HepG2 (cell line): Measurements from ENCODE around the gene NDUFB10. TPM values are rescaled to one million over a fixed set of nuclear protein-coding genes. Genes with fewer than 3 reads are reported as not detected.

Source experiments
- HMG20B ChIP-seq: conservative IDR thresholded peaks from 2 replicates; pipeline ENCODE4 v1.6.1; 2016; ENCODE audit warnings: missing genetic modification reagents, missing compliant biosample characterization
- MAFF ChIP-seq: IDR thresholded peaks from 2 replicates; pipeline ENCODE4 v1.6.1; 2011; ENCODE audit warnings: low read depth, low read length, improper control_type of control experiment
- NFRKB ChIP-seq: fragments of 450-650 bp; IDR thresholded peaks from 2 replicates; pipeline ENCODE4 v1.6.1; 2017
- TAF1 ChIP-seq: sonication (generic); formaldehyde crosslinking; IDR thresholded peaks from 2 replicates; pipeline ENCODE4 v1.4.0; 2020; ENCODE audit warnings: missing genetic modification reagents
- TP53 ChIP-seq: sonication (generic); formaldehyde crosslinking; conservative IDR thresholded peaks from 2 replicates; pipeline ENCODE4 v1.4.0; 2020; ENCODE audit warnings: missing genetic modification reagents
- U2AF1 ChIP-seq: fragments of 200-400 bp; formaldehyde crosslinking; optimal IDR thresholded peaks from 2 replicates; pipeline ENCODE3; 2017; ENCODE audit warnings: mild to moderate bottlenecking, low read depth, low read length
- ZBTB38 ChIP-seq: sonication (generic); formaldehyde crosslinking; IDR thresholded peaks from 2 replicates; pipeline ENCODE4 v1.5.1; 2020; ENCODE audit warnings: mild to moderate bottlenecking, missing genetic modification reagents
- ZNF563 ChIP-seq: sonication (generic); formaldehyde crosslinking; IDR thresholded peaks from 2 replicates; pipeline ENCODE4 v1.8.0; 2022; ENCODE audit warnings: mild to moderate bottlenecking, moderate library complexity, missing genetic modification reagents
- ZNF616 ChIP-seq: sonication (generic); formaldehyde crosslinking; IDR thresholded peaks from 2 replicates; pipeline ENCODE4 v1.5.0; 2020; ENCODE audit warnings: low read depth, mild to moderate bottlenecking, missing genetic modification reagents
- polyA plus RNA-seq, 8 experiments: library from polyadenylated mRNA; depleted of rRNA in 3 of 8; stranded (reverse) in 7 of 8; unstranded in 1 of 8; fragments of >200 nt; fragmentation: Illumina TruSeq in 4 of 8; extraction: Trizol in 4 of 8; gene quantifications; 2 replicates each; pipeline versions ENCODE4 v1.2.1 to v1.2.3, GENCODE V29; 2011 to 2016; ENCODE audit warnings: low read depth in 4 of 8, missing spikeins in 1 of 8, mixed read lengths in 1 of 8; ENCODE audit not compliant: insufficient read depth in 1 of 8
- total RNA-seq, 5 experiments: library from RNA; depleted of rRNA; stranded (reverse); fragments of >200 nt; fragmentation: Illumina TruSeq; extraction: Trizol; gene quantifications; 2 replicates each; pipeline ENCODE4 v1.2.3, GENCODE V29; 2016; ENCODE audit warnings: low read depth in 1 of 5
- TF ChIP-seq, protein P1 (sequence below): sonication (generic); formaldehyde crosslinking; conservative IDR thresholded peaks from 2 replicates; pipeline ENCODE4 v1.5.0; 2020; ENCODE audit warnings: missing genetic modification reagents
- TF ChIP-seq, protein P2 (sequence below): sonication (generic); formaldehyde crosslinking; IDR thresholded peaks from 2 replicates; pipeline ENCODE4 v1.4.0; 2020; ENCODE audit warnings: missing genetic modification reagents
- TF ChIP-seq, protein P3 (sequence below): sonication (generic); formaldehyde crosslinking; IDR thresholded peaks from 2 replicates; pipeline ENCODE4 v1.4.0; 2020; ENCODE audit warnings: mild to moderate bottlenecking, missing genetic modification reagents
- TF ChIP-seq, protein P4 (sequence below): sonication (generic); formaldehyde crosslinking; IDR thresholded peaks from 2 replicates; pipeline ENCODE4 v1.5.0; 2020; ENCODE audit warnings: missing genetic modification reagents
- TF ChIP-seq, protein P5 (sequence below): sonication (generic); formaldehyde crosslinking; IDR thresholded peaks from 2 replicates; pipeline ENCODE4 v1.4.0; 2020; ENCODE audit warnings: mild to moderate bottlenecking, missing genetic modification reagents, borderline replicate concordance
- TF ChIP-seq, protein P6 (sequence below): sonication (generic); formaldehyde crosslinking; IDR thresholded peaks from 2 replicates; pipeline ENCODE4 v1.9.0; 2022; ENCODE audit warnings: low read depth, missing genetic modification reagents

Gene NDUFB10
- total and polyA plus RNA-seq, 2 of the 13 experiments (the other 11 are each of a cell fraction or from before 2014, with no cell fraction given): 68.6 to 157 TPM

DNA sequence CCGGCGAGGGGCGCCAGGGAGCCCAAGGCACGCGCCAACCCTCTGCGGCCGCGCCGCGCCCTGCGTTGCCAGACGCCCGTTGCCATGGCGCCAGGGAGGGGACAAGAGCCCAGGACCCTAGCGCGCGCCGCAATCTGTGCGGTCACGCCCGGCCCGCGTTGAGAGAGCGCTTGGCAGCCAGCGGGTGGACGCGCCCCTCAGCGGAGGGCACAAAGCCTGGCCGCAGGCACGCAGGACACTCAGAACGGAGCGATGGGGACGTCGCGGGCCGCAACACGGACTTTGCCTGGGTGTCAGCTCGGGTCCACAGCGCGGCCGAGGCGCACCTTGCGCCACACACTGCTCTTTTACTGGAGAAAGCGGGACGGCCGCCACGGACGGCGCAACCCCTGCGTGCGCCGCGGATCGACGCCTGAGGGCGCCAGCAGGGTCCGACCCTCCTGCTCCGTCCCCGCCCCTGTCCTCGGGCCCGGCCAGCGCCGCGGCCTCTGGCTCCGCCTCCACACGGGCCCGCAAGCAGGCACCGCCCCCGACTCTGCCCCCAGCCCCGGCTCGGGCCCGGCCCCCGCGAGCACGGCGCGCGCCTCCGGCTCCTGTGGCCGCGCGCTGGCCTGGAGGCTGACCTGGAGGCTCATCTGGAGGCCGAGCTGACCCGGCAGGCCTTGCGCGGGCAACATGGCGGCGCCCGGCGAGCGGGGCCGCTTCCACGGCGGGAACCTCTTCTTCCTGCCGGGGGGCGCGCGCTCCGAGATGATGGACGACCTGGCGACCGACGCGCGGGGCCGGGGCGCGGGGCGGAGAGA lies 24.4 kb downstream of the NDUFB10 start, which contains the start of gene GFER (continued):
- TF ChIP-seq, protein P1, sequence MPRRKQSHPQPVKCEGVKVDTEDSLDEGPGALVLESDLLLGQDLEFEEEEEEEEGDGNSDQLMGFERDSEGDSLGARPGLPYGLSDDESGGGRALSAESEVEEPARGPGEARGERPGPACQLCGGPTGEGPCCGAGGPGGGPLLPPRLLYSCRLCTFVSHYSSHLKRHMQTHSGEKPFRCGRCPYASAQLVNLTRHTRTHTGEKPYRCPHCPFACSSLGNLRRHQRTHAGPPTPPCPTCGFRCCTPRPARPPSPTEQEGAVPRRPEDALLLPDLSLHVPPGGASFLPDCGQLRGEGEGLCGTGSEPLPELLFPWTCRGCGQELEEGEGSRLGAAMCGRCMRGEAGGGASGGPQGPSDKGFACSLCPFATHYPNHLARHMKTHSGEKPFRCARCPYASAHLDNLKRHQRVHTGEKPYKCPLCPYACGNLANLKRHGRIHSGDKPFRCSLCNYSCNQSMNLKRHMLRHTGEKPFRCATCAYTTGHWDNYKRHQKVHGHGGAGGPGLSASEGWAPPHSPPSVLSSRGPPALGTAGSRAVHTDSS (CRISPR knock-in tag): 0 out of 2 replicates have a peak, but pooled peaks have one; percentile 49
- TF ChIP-seq NFRKB (no peak), HMG20B (CRISPR knock-in tag) (no peak), ZBTB38 (CRISPR knock-in tag) (peak; percentile 40), MAFF (no peak), ZNF563 (CRISPR knock-in tag) (peak; percentile 54), U2AF1 (no peak), ZNF616 (CRISPR knock-in tag) (no peak), TAF1 (CRISPR knock-in tag) (peak; percentile 80), TP53 (no peak)
- TF ChIP-seq, protein P2, sequence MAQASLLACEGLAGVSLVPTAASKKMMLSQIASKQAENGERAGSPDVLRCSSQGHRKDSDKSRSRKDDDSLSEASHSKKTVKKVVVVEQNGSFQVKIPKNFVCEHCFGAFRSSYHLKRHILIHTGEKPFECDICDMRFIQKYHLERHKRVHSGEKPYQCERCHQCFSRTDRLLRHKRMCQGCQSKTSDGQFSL (CRISPR knock-in tag): no peak
- TF ChIP-seq, protein P3, sequence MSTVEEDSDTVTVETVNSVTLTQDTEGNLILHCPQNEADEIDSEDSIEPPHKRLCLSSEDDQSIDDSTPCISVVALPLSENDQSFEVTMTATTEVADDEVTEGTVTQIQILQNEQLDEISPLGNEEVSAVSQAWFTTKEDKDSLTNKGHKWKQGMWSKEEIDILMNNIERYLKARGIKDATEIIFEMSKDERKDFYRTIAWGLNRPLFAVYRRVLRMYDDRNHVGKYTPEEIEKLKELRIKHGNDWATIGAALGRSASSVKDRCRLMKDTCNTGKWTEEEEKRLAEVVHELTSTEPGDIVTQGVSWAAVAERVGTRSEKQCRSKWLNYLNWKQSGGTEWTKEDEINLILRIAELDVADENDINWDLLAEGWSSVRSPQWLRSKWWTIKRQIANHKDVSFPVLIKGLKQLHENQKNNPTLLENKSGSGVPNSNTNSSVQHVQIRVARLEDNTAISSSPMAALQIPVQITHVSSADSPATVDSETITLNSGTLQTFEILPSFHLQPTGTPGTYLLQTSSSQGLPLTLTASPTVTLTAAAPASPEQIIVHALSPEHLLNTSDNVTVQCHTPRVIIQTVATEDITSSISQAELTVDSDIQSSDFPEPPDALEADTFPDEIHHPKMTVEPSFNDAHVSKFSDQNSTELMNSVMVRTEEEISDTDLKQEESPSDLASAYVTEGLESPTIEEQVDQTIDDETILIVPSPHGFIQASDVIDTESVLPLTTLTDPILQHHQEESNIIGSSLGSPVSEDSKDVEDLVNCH (CRISPR knock-in tag): no peak
- TF ChIP-seq, protein P4, sequence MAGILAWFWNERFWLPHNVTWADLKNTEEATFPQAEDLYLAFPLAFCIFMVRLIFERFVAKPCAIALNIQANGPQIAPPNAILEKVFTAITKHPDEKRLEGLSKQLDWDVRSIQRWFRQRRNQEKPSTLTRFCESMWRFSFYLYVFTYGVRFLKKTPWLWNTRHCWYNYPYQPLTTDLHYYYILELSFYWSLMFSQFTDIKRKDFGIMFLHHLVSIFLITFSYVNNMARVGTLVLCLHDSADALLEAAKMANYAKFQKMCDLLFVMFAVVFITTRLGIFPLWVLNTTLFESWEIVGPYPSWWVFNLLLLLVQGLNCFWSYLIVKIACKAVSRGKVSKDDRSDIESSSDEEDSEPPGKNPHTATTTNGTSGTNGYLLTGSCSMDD (CRISPR knock-in tag): no peak
- TF ChIP-seq, protein P5, sequence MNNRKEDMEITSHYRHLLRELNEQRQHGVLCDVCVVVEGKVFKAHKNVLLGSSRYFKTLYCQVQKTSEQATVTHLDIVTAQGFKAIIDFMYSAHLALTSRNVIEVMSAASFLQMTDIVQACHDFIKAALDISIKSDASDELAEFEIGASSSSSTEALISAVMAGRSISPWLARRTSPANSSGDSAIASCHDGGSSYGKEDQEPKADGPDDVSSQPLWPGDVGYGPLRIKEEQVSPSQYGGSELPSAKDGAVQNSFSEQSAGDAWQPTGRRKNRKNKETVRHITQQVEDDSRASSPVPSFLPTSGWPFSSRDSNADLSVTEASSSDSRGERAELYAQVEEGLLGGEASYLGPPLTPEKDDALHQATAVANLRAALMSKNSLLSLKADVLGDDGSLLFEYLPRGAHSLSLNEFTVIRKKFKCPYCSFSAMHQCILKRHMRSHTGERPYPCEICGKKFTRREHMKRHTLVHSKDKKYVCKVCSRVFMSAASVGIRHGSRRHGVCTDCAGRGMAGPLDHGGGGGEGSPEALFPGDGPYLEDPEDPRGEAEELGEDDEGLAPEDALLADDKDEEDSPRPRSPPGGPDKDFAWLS (CRISPR knock-in tag): no peak
- TF ChIP-seq, protein P6, sequence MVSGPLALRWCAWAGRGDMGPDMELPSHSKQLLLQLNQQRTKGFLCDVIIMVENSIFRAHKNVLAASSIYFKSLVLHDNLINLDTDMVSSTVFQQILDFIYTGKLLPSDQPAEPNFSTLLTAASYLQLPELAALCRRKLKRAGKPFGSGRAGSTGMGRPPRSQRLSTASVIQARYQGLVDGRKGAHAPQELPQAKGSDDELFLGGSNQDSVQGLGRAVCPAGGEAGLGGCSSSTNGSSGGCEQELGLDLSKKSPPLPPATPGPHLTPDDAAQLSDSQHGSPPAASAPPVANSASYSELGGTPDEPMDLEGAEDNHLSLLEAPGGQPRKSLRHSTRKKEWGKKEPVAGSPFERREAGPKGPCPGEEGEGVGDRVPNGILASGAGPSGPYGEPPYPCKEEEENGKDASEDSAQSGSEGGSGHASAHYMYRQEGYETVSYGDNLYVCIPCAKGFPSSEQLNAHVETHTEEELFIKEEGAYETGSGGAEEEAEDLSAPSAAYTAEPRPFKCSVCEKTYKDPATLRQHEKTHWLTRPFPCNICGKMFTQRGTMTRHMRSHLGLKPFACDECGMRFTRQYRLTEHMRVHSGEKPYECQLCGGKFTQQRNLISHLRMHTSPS (CRISPR knock-in tag): no peak
